HCT116 (cell line): ENCODE measurements around the gene PIP4K2A.

Source experiments
- EZH2 ChIP-seq: fragments of 200-600 bp; sonication (generic); IDR thresholded peaks from 2 replicates; pipeline ENCODE4 v1.6.1; 2017; ENCODE audit warnings: antibody characterized with exemption, mixed run types
- EZH2phosphoT487 ChIP-seq: fragments of 200-600 bp; IDR thresholded peaks from 2 replicates; pipeline ENCODE4 v1.6.1; 2018; ENCODE audit warnings: antibody characterized with exemption, borderline replicate concordance
- POLR2A ChIP-seq: IDR thresholded peaks from 2 replicates; pipeline ENCODE4 v1.7.0; 2011; ENCODE audit warnings: borderline replicate concordance; ENCODE audit not compliant: insufficient read depth, insufficient read length; ENCODE audit errors: extremely low read depth
- RAD21 ChIP-seq: IDR thresholded peaks from 2 replicates; pipeline ENCODE4 v1.6.1; 2012; ENCODE audit warnings: low read depth, mild to moderate bottlenecking
- TF ChIP-seq, protein P1 (sequence below), 3 experiments: fragments of 200-600 bp in 1 of 3; sonication (generic) in 1 of 3; IDR thresholded peaks in 2 of 3; conservative IDR thresholded peaks in 1 of 3; 2 replicates each; pipeline ENCODE4 v1.5.1; 2012 to 2017; ENCODE audit warnings: low read depth in 2 of 3, low read length in 2 of 3, antibody characterized with exemption in 1 of 3, borderline replicate concordance in 1 of 3, control low read depth in 1 of 3, mild to moderate bottlenecking in 1 of 3, mixed read lengths in 1 of 3, mixed run types in 1 of 3, moderate library complexity in 1 of 3; ENCODE audit not compliant: insufficient read depth in 1 of 3
- TF ChIP-seq, protein P2 (sequence below): IDR thresholded peaks from 2 replicates; pipeline ENCODE4 v1.6.1; 2012; ENCODE audit warnings: low read depth

DNA sequence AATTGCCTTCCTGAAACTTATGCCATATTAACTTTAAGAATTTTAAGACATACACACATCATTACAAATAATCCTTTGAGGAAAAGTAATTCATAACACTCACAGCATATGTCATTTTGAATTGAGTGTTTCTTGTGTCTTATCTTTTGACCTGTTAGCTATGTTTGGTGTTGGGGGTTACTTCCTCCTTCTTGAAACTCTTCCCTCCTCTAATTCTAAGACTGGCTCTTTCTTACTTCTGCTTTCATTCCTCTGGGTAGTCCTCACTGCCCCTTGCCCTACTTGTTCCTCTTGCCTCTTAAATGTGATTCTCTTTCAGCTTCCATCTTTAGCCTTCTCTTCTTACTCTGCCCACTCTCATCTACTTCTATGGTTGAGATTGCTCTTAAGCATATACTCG, 28.3 kb upstream of the PIP4K2A start:
- TF ChIP-seq POLR2A = no peak
- TF ChIP-seq, protein P1, sequence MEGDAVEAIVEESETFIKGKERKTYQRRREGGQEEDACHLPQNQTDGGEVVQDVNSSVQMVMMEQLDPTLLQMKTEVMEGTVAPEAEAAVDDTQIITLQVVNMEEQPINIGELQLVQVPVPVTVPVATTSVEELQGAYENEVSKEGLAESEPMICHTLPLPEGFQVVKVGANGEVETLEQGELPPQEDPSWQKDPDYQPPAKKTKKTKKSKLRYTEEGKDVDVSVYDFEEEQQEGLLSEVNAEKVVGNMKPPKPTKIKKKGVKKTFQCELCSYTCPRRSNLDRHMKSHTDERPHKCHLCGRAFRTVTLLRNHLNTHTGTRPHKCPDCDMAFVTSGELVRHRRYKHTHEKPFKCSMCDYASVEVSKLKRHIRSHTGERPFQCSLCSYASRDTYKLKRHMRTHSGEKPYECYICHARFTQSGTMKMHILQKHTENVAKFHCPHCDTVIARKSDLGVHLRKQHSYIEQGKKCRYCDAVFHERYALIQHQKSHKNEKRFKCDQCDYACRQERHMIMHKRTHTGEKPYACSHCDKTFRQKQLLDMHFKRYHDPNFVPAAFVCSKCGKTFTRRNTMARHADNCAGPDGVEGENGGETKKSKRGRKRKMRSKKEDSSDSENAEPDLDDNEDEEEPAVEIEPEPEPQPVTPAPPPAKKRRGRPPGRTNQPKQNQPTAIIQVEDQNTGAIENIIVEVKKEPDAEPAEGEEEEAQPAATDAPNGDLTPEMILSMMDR (IDR thresholded peaks at IDR 0.05 in 2 of 3, conservative IDR thresholded peaks at IDR 0.05 in 1 of 3; ENCODE audit: borderline replicate concordance in 1 of 3, insufficient read depth in 1 of 3, low read depth in 2 of 3, low read length in 2 of 3) = no peak
- no peak for TF ChIP-seq EZH2phosphoT487
- no peak for TF ChIP-seq RAD21
- TF ChIP-seq, protein P2, sequence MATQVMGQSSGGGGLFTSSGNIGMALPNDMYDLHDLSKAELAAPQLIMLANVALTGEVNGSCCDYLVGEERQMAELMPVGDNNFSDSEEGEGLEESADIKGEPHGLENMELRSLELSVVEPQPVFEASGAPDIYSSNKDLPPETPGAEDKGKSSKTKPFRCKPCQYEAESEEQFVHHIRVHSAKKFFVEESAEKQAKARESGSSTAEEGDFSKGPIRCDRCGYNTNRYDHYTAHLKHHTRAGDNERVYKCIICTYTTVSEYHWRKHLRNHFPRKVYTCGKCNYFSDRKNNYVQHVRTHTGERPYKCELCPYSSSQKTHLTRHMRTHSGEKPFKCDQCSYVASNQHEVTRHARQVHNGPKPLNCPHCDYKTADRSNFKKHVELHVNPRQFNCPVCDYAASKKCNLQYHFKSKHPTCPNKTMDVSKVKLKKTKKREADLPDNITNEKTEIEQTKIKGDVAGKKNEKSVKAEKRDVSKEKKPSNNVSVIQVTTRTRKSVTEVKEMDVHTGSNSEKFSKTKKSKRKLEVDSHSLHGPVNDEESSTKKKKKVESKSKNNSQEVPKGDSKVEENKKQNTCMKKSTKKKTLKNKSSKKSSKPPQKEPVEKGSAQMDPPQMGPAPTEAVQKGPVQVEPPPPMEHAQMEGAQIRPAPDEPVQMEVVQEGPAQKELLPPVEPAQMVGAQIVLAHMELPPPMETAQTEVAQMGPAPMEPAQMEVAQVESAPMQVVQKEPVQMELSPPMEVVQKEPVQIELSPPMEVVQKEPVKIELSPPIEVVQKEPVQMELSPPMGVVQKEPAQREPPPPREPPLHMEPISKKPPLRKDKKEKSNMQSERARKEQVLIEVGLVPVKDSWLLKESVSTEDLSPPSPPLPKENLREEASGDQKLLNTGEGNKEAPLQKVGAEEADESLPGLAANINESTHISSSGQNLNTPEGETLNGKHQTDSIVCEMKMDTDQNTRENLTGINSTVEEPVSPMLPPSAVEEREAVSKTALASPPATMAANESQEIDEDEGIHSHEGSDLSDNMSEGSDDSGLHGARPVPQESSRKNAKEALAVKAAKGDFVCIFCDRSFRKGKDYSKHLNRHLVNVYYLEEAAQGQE = no peak
- TF ChIP-seq EZH2 = no peak
